ENCODE data around the gene ZNF524.
A peak's percentile ranks its signal among the peaks of the same experiment; 100 is the strongest.

ZNF524 gene, protein sequence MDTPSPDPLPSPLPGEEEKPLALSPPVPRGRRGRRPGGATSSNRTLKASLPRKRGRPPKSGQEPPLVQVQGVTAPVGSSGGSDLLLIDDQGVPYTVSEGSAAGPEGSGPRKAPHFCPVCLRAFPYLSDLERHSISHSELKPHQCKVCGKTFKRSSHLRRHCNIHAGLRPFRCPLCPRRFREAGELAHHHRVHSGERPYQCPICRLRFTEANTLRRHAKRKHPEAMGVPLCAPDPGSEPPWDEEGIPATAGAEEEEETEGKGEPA

GRCh38 chr19:55599842-55600661, at the start of gene ZNF524:
ZNF524 (plus strand) TSS chr19:55600288; CDS start chr19:55602113, 1,825 bp downstream.
- in situ Hi-C loops (cut with HindIII; ENCODE audit: low sequenced_read_pairs): no loop called here
- H3K4me3 ChIP-seq (ENCODE audit: low read depth, low read length): peak within 1 kb of the TSS; percentile 84
- peak; percentile 69 for DNase-seq (ENCODE audit: low read depth, low spot score)
- TF ChIP-seq, protein P1, sequence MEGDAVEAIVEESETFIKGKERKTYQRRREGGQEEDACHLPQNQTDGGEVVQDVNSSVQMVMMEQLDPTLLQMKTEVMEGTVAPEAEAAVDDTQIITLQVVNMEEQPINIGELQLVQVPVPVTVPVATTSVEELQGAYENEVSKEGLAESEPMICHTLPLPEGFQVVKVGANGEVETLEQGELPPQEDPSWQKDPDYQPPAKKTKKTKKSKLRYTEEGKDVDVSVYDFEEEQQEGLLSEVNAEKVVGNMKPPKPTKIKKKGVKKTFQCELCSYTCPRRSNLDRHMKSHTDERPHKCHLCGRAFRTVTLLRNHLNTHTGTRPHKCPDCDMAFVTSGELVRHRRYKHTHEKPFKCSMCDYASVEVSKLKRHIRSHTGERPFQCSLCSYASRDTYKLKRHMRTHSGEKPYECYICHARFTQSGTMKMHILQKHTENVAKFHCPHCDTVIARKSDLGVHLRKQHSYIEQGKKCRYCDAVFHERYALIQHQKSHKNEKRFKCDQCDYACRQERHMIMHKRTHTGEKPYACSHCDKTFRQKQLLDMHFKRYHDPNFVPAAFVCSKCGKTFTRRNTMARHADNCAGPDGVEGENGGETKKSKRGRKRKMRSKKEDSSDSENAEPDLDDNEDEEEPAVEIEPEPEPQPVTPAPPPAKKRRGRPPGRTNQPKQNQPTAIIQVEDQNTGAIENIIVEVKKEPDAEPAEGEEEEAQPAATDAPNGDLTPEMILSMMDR (IDR thresholded peaks at IDR 0.05; ENCODE audit: low read depth, low read length): no peak

GRCh38 chr19:55550321-55550650, 49.8 kb upstream of the ZNF524 start:
- H3K4me3 ChIP-seq (ENCODE audit: low read depth, low read length): no peak overlapping the region
- in situ Hi-C loops (cut with HindIII; ENCODE audit: low sequenced_read_pairs): no loop called here
- TF ChIP-seq, protein P1 (IDR thresholded peaks at IDR 0.05; ENCODE audit: low read depth, low read length): no peak
- DNase-seq (ENCODE audit: low read depth, low spot score): no peak

GRCh38 chr19:55552206-55552605, 47.9 kb upstream of the ZNF524 start:
- in situ Hi-C loops (cut with HindIII; ENCODE audit: low sequenced_read_pairs): no loop called here
- TF ChIP-seq, protein P1 (IDR thresholded peaks at IDR 0.05; ENCODE audit: low read depth, low read length): no peak
- no peak overlapping the region for H3K4me3 ChIP-seq (ENCODE audit: low read depth, low read length)
- no peak for DNase-seq (ENCODE audit: low read depth, low spot score)

DNA sequence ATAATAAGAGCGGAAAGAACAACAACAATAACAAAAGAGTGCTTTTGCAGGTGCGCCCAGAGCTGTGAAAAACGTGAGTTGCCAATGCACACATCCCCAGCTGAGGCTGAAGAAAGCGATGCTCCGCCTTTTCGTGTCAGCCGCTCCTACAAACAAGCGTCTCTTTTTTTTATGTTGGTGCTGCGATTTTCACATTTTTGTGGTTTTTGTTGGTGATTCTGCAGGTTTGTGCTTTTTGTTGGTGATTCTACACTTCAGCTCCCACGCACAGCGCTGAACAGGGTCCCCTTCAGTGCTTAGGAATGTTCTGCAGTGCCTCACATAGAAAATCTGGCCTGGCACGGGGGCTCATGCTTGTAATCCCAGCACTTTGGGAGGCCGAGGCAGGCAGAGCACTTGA, 47.5 kb upstream of the ZNF524 start:
- no peak overlapping the region for H3K4me3 ChIP-seq (ENCODE audit: low read depth, low read length)
- in situ Hi-C loops (cut with HindIII; ENCODE audit: low sequenced_read_pairs): no loop called here
- TF ChIP-seq, protein P1 (IDR thresholded peaks at IDR 0.05; ENCODE audit: low read depth, low read length): no peak
- DNase-seq (ENCODE audit: low read depth, low spot score): peak; percentile 81

DNA sequence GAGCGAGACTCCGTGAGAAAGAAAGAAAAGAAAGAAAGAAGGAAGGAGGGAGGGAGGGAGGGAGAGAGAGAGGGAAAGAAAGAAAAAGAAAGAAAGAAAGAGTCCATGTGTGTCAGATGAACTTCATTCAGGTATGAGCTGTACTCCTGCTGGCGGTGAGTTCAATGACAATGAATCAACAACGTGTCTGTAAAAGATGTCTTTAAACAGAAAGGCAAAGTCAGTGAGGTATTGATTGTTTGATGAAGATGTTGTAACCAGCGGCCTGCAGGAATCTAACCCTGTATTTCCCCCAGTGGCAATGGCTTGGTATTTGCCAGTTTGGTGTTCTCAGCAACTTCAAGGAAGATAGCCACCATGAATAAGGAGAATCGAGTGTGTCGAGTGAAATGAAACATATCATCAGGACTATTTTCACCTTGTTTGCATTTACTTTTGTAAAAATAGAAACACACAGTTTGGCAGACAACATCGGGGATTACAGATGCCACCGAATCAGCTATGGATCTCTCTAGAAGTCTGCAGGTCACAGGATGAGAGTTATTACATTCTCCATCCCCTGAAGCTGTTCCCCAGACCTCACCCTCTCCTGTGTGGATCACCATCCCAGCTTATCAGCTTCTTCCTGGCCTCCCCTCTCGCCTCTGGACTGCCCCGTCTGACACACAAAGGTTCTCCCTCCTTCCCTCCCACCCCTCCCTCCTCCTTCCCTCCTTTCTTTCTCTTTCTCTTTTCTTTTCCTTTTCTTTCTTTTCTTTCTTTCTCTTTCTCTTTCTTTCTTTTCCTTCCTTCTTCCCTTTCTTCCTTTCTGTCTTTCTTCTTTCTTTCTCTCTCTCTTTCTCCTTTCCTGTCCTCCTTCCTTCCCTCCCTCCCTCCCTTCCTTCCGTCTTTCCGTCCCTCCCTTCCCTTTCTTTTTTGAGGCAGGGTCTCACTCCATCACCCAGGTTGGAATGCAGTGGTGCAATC, 46.6 kb upstream of the ZNF524 start:
- TF ChIP-seq, protein P1 (IDR thresholded peaks at IDR 0.05; ENCODE audit: low read depth, low read length): no peak
- no peak overlapping the region for H3K4me3 ChIP-seq (ENCODE audit: low read depth, low read length)
- in situ Hi-C loops (cut with HindIII; ENCODE audit: low sequenced_read_pairs): no loop called here
- no peak for DNase-seq (ENCODE audit: low read depth, low spot score)

GRCh38 chr19:55554302-55554701, 45.8 kb upstream of the ZNF524 start:
- no peak overlapping the region for H3K4me3 ChIP-seq (ENCODE audit: low read depth, low read length)
- in situ Hi-C loops (cut with HindIII; ENCODE audit: low sequenced_read_pairs): no loop called here
- TF ChIP-seq, protein P1 (IDR thresholded peaks at IDR 0.05; ENCODE audit: low read depth, low read length): no peak
- DNase-seq (ENCODE audit: low read depth, low spot score): no peak
